Activated T-helper 2 cell treated with anti-CD3 and anti-CD28 coated beads, Interferon-gamma antibody, Interleukin-2, Interleukin-4, amounts not matched to agents 10 μg/mL and 5 μg/mL and 100 μg/mL, durations not matched to agents 14 hours and 24 hours and 36 hours (primary cell): Measurements from ENCODE around the gene CEP126. TPM values are rescaled to one million over a fixed set of nuclear protein-coding genes. Genes with fewer than 3 reads are reported as not detected.

ENCODE experiments used
- DNase-seq: peaks from one replicate; pipeline ENCODE4 v3.0.0; 2021; ENCODE audit warnings: low spot score
- H3K27ac Mint-ChIP-seq: one replicate; pipeline ENCODE4 v1.8.0; 2021; ENCODE audit warnings: mixed read lengths
- H3K27me3 Mint-ChIP-seq: one replicate; pipeline ENCODE4 v1.8.0; 2021; ENCODE audit warnings: low read depth, mixed read lengths
- H3K36me3 Mint-ChIP-seq: one replicate; pipeline ENCODE4 v1.8.0; 2021; ENCODE audit warnings: low read depth, mixed read lengths
- H3K4me1 Mint-ChIP-seq: one replicate; pipeline ENCODE4 v1.8.0; 2021; ENCODE audit warnings: low read depth, mixed read lengths
- H3K4me3 Mint-ChIP-seq: one replicate; pipeline ENCODE4 v1.8.0; 2021; ENCODE audit warnings: low read depth, mild to moderate bottlenecking, moderate library complexity, mixed read lengths
- H3K9me3 Mint-ChIP-seq: one replicate; pipeline ENCODE4 v1.8.0; 2021; ENCODE audit warnings: mixed read lengths
- intact Hi-C: fragments of 100-400 bp; cut with micrococcal nuclease; formaldehyde crosslinking; loops from one replicate; pipeline ENCODE4 v1.15.1; 2023
- total RNA-seq: library from RNA; stranded (reverse); gene quantifications from 2 replicates; pipeline ENCODE4 v1.2.3, GENCODE V29; 2022

The CEP126 gene
- total RNA-seq, 1 donor from 2014 or later = 1.1 TPM

- Mint-ChIP-seq H3K27ac (no peak overlapping the region), H3K27me3 (no peaks in the 10 kb centered on the region), H3K4me1 (no peaks in the 10 kb centered on the region), H3K4me3 (no peak overlapping the region), H3K36me3 (no peaks in the 10 kb centered on the region), H3K9me3 (no peaks in the 10 kb centered on the region)
- DNase-seq = no peak
- intact Hi-C loops = no loop called here
Observed at GRCh38 chr11:102004220-102004619, 89.4 kb downstream of the CEP126 start.

DNA sequence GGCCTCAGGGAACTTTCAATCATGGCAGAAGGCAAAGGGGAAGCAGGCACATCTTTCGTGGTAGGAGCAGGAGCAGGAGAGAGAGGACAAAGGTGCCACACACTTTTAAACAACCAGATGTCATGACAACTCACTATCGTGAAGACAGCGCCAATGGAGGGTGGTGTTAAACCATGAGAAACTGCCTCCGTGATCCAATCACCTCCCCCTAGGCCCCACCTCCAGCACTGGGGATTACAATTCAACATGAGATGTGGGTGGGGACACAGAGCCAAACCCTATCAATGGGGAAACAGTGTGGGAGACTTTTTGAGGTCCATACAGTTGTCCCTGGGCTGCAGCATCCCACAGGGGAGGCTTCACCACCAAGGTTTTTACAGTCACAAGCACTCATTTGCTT, 90.5 kb downstream of the CEP126 start:
- Mint-ChIP-seq H3K36me3 (no peaks in the 10 kb centered on the region), H3K4me3 (no peak overlapping the region), H3K27me3 (peaks cover 7% of the 10 kb centered on the region), H3K4me1 (no peaks in the 10 kb centered on the region), H3K9me3 (no peaks in the 10 kb centered on the region), H3K27ac (no peak overlapping the region)
- intact Hi-C loops = no loop called here
- DNase-seq = no peak

- intact Hi-C loops = no loop called here
Observed at GRCh38 chr11:102006835-102007566, 92.2 kb downstream of the CEP126 start.

GRCh38 chr11:102007567-102008437, 93.0 kb downstream of the CEP126 start:
- Mint-ChIP-seq H3K27ac (no peak overlapping the region), H3K4me3 (no peak overlapping the region), H3K4me1 (peaks cover 6% of the 10 kb centered on the region), H3K36me3 (no peaks in the 10 kb centered on the region), H3K9me3 (no peaks in the 10 kb centered on the region), H3K27me3 (peaks cover 11% of the 10 kb centered on the region)
- intact Hi-C loops = loop anchor here (1.0 kb wide), 1 partner anchor 148 kb away; no protein-coding TSS in a partner anchor
- DNase-seq = no peak

More at GRCh38 chr11:102006835-102007566, 92.2 kb downstream of the CEP126 start:
- Mint-ChIP-seq H3K27ac (no peak overlapping the region), H3K27me3 (peaks cover 7% of the 10 kb centered on the region), H3K4me3 (no peak overlapping the region), H3K9me3 (no peaks in the 10 kb centered on the region), H3K36me3 (no peaks in the 10 kb centered on the region), H3K4me1 (no peaks in the 10 kb centered on the region)
- no peak for DNase-seq

DNA sequence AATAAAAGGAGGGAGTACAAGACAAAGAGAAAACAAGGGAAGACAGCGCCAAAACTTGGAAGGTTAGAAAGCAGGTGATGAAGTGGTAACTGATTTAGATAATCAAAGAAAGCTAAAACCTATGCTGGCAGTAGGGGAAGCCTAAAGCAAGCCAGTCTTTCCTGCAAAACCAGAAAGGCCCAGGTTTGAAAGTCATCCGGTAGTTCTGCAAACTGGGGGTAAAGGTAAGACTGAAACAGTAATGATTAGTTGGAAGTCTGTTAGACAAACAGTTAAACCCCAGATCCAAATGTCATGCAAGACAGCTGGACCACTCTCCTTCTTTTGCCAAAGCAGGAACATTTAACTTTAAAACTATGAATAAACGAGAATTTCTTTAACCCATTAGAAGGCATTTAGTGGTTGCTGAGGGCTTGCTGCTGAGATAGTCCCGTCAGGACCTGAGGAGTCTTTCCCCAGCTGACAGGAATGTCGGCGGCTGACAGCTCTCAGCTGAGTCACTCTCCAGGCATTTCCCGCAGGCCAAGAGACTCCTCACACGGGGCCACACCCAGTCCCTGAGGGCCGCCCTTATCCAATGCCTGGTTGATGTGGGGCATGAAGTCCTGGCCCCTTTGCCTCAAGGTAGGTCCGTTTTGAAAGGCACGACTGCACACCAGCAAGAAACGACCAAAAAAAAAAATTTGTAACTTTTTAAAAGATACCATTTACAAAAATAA, 96.1 kb downstream of the CEP126 start:
- Mint-ChIP-seq H3K9me3 (no peaks in the 10 kb centered on the region), H3K4me1 (peaks cover 10% of the 10 kb centered on the region), H3K36me3 (no peaks in the 10 kb centered on the region), H3K4me3 (no peak overlapping the region), H3K27me3 (peaks cover 14% of the 10 kb centered on the region), H3K27ac (no peak overlapping the region)
- intact Hi-C loops = no loop called here
- DNase-seq = no peak

GRCh38 chr11:102012946-102013345, 98.1 kb downstream of the CEP126 start:
- Mint-ChIP-seq H3K27me3 (peaks cover 17% of the 10 kb centered on the region), H3K36me3 (no peaks in the 10 kb centered on the region), H3K27ac (no peak overlapping the region), H3K4me1 (peaks cover 10% of the 10 kb centered on the region), H3K4me3 (no peak overlapping the region), H3K9me3 (no peaks in the 10 kb centered on the region)
- intact Hi-C loops = no loop called here
- DNase-seq = peak; percentile 22

GRCh38 chr11:102014756-102015155, 99.9 kb downstream of the CEP126 start:
- no peaks in the 10 kb centered on the region for H3K36me3 Mint-ChIP-seq
- intact Hi-C loops = no loop called here
- H3K4me3 Mint-ChIP-seq = no peak overlapping the region
- no peak for DNase-seq
- H3K9me3 Mint-ChIP-seq = no peaks in the 10 kb centered on the region
- peaks cover 15% of the 10 kb centered on the region for H3K27me3 Mint-ChIP-seq
- H3K27ac Mint-ChIP-seq = no peak overlapping the region
- H3K4me1 Mint-ChIP-seq = peaks cover 10% of the 10 kb centered on the region

- no peak for DNase-seq
- Mint-ChIP-seq H3K27ac (no peak overlapping the region), H3K9me3 (no peaks in the 10 kb centered on the region), H3K36me3 (no peaks in the 10 kb centered on the region), H3K4me3 (no peak overlapping the region), H3K4me1 (peaks cover 10% of the 10 kb centered on the region), H3K27me3 (peaks cover 10% of the 10 kb centered on the region)
- intact Hi-C loops = no loop called here
Observed at GRCh38 chr11:102017026-102017425, 102.2 kb downstream of the CEP126 start.

GRCh38 chr11:102026217-102026616, 111.4 kb downstream of the CEP126 start:
- Mint-ChIP-seq H3K4me3 (no peak overlapping the region), H3K9me3 (no peaks in the 10 kb centered on the region), H3K4me1 (no peaks in the 10 kb centered on the region), H3K27me3 (peaks cover 3% of the 10 kb centered on the region), H3K36me3 (no peaks in the 10 kb centered on the region), H3K27ac (no peak overlapping the region)
- intact Hi-C loops = no loop called here
- no peak for DNase-seq

- H3K27me3 Mint-ChIP-seq = peaks cover 3% of the 10 kb centered on the region
- DNase-seq = no peak
- no peaks in the 10 kb centered on the region for H3K36me3 Mint-ChIP-seq
- H3K9me3 Mint-ChIP-seq = no peaks in the 10 kb centered on the region
- intact Hi-C loops = no loop called here
- H3K4me3 Mint-ChIP-seq = no peak overlapping the region
- no peak overlapping the region for H3K27ac Mint-ChIP-seq
- H3K4me1 Mint-ChIP-seq = no peaks in the 10 kb centered on the region
Observed at GRCh38 chr11:102026959-102027358, 112.1 kb downstream of the CEP126 start.

DNA sequence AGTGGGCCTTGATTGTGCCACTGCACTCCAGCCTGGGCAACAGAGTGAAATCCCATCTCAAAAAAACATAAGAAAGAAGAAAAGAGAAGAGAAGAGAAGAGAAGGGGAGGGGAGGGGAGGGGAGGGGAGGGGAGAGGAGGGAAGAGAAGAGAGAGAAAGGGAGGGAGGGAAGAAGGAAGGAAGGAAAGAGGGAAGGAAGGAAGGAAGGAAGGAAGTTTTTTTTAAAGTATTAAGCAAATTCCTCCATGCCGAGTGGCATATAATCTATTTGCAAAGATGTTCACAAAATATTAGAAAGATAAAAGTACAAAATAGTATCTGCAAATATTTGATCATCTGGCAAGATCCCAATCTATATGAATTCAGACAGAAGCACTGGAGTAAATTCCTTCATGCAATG, 121.9 kb downstream of the CEP126 start:
- Mint-ChIP-seq H3K4me1 (no peaks in the 10 kb centered on the region), H3K27ac (no peak overlapping the region), H3K36me3 (no peaks in the 10 kb centered on the region), H3K4me3 (no peak overlapping the region), H3K27me3 (no peaks in the 10 kb centered on the region), H3K9me3 (no peaks in the 10 kb centered on the region)
- no peak for DNase-seq
- intact Hi-C loops = no loop called here

DNA sequence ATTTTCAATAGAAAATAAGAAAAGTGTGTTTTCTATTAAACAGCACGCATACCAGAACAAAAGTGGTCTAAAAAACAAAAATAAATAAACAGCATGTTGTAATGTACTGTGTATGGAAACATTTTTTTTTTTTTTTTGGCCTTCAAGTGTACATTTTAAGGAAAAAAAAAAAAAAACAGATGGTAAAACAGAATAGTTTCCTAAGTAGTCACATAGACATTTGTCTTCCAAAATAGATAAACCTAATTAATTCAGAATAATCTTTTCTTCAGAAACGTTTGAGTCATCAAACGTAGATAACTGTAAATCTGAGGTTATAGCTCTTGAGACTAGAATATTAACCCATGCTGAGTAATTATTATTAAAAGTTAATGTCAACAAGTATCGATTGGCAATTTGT, 132.0 kb downstream of the CEP126 start:
- no peak for DNase-seq
- H3K27me3 Mint-ChIP-seq = peaks cover 34% of the 10 kb centered on the region
- no peak overlapping the region for H3K27ac Mint-ChIP-seq
- intact Hi-C loops = no loop called here
- H3K36me3 Mint-ChIP-seq = no peaks in the 10 kb centered on the region
- no peak overlapping the region for H3K4me3 Mint-ChIP-seq
- peaks cover 3% of the 10 kb centered on the region for H3K4me1 Mint-ChIP-seq
- no peaks in the 10 kb centered on the region for H3K9me3 Mint-ChIP-seq
